DMS79 treated with DMSO at 0.1 percent for 48 hours (cell line): ENCODE data around the gene CACNG8.
"Not testable (repeated sequence)": the region's sequence is repeated elsewhere in the genome, so short reads cannot be mapped to it uniquely, and the experiment has no call there.

ENCODE experiments used
- DNase-seq: peaks from one replicate; lab custom pipeline; 2025; lab: John Stamatoyannopoulos, UW

The CACNG8 gene

GRCh38 chr19:53962887-53963431, at the start of gene CACNG8:
TSS of gene CACNG8 (plus strand) at chr19:53962937.
- no peak for DNase-seq

GRCh38 chr19:53915000-53915399, 47.7 kb upstream of the CACNG8 start:
- no peak for DNase-seq

GRCh38 chr19:53916004-53916403, 46.7 kb upstream of the CACNG8 start:
- DNase-seq = no peak

GRCh38 chr19:53917356-53917755, 45.4 kb upstream of the CACNG8 start:
- no peak for DNase-seq

GRCh38 chr19:53927739-53928138, 35.0 kb upstream of the CACNG8 start:
- DNase-seq = no peak

GRCh38 chr19:53936029-53936428, 26.7 kb upstream of the CACNG8 start:
- no peak for DNase-seq

GRCh38 chr19:53942001-53942786, 20.5 kb upstream of the CACNG8 start:
- DNase-seq = no peak

GRCh38 chr19:53944416-53944815, 18.3 kb upstream of the CACNG8 start:
- DNase-seq = no peak

GRCh38 chr19:53944933-53945332, 17.8 kb upstream of the CACNG8 start:
- DNase-seq = no peak

- no peak for DNase-seq
Measured at GRCh38 chr19:53945441-53945840, 17.3 kb upstream of the CACNG8 start.

- DNase-seq = no peak
Measured at GRCh38 chr19:53945998-53946397, 16.7 kb upstream of the CACNG8 start.

- no peak for DNase-seq
Measured at GRCh38 chr19:53947624-53948023, 15.1 kb upstream of the CACNG8 start.

GRCh38 chr19:53948611-53949010, 14.1 kb upstream of the CACNG8 start:
- DNase-seq = not testable (repeated sequence)

GRCh38 chr19:53951436-53951835, 11.3 kb upstream of the CACNG8 start:
- peak; percentile 22 for DNase-seq

- DNase-seq = no peak
Measured at GRCh38 chr19:53951947-53952346, 10.8 kb upstream of the CACNG8 start.

- no peak for DNase-seq
Measured at GRCh38 chr19:53953383-53953782, 9.4 kb upstream of the CACNG8 start.

GRCh38 chr19:53957448-53958167, 5.1 kb upstream of the CACNG8 start:
- no peak for DNase-seq

GRCh38 chr19:53958168-53958571, 4.6 kb upstream of the CACNG8 start:
- DNase-seq = peak; percentile 68

- no peak for DNase-seq
Measured at GRCh38 chr19:53958823-53959757, 3.6 kb upstream of the CACNG8 start.

GRCh38 chr19:53960187-53960586, 2.5 kb upstream of the CACNG8 start:
- DNase-seq = no peak

- no peak for DNase-seq
Measured at GRCh38 chr19:53960886-53961285, 1.9 kb upstream of the CACNG8 start.
